H1 (cell line): ENCODE data around the gene RPUSD2. TPM values are rescaled to one million over a fixed set of nuclear protein-coding genes. Genes with fewer than 3 reads are reported as not detected.

ENCODE experiments used
- CTCF ChIA-PET: fragments of 300-600 bp; sonication (Branson Sonifier 250); formaldehyde crosslinking; loops from one replicate; lab custom pipeline; 2021; ENCODE audit not compliant: partially characterized antibody; lab: Charles Lee
- POLR2A ChIA-PET: fragments of 300-600 bp; sonication (Branson Sonifier 250); formaldehyde crosslinking; loops from one replicate; lab custom pipeline; 2021; ENCODE audit warnings: inconsistent platforms; ENCODE audit not compliant: partially characterized antibody; lab: Charles Lee
- DNase-seq, 2 experiments: peaks; one replicate each; pipeline versions ENCODE4 v3.0.0 to v3.0.0-alpha.2; 2010 to 2022; ENCODE audit warnings: low spot score in 2 of 2, low read depth in 1 of 2, mixed read lengths in 1 of 2
- FAIRE-seq: peaks from 2 replicates; lab custom pipeline; 2011; peaks lifted over from hg19 to GRCh38; lab: Jason Lieb, UNC
- H2AFZ ChIP-seq: 2 replicates; pipeline ENCODE4 v1.8.1; 2012; ENCODE audit warnings: low read length, inconsistent platforms
- H2AK5ac ChIP-seq: 2 replicates; pipeline ENCODE4 v1.6.1; 2013; ENCODE audit warnings: low read depth, low read length
- H2BK120ac ChIP-seq: replicated peaks from 2 replicates; pipeline ENCODE3; 2013; ENCODE audit warnings: low read depth, low read length, inconsistent platforms
- H2BK12ac ChIP-seq: 2 replicates; pipeline ENCODE4 v1.6.1; 2013; ENCODE audit warnings: low read depth, low read length
- H2BK15ac ChIP-seq: 2 replicates; pipeline ENCODE4 v1.6.1; 2013; ENCODE audit warnings: low read length
- H2BK20ac ChIP-seq: 2 replicates; pipeline ENCODE4 v1.6.1; 2013; ENCODE audit warnings: low read length
- H2BK5ac ChIP-seq: 2 replicates; pipeline ENCODE4 v1.6.1; 2013; ENCODE audit warnings: low read depth, low read length
- H3K14ac ChIP-seq: 2 replicates; pipeline ENCODE4 v1.6.1; 2013; ENCODE audit warnings: inconsistent platforms; ENCODE audit not compliant: insufficient read length
- H3K18ac ChIP-seq: 2 replicates; pipeline ENCODE4 v1.6.1; 2013; ENCODE audit warnings: low read length; ENCODE audit errors: extremely low read depth
- H3K23ac ChIP-seq: 2 replicates; pipeline ENCODE4 v1.6.1; 2013; ENCODE audit warnings: inconsistent platforms; ENCODE audit not compliant: insufficient read length
- H3K23me2 ChIP-seq: 2 replicates; pipeline ENCODE4 v1.6.1; 2013; ENCODE audit warnings: low read depth, low read length
- H3K27ac ChIP-seq: 2 replicates; pipeline ENCODE4 v1.6.1; 2011; ENCODE audit warnings: low read depth, low read length, inconsistent platforms
- H3K27me3 ChIP-seq, 4 experiments: replicated peaks in 1 of 4; 1 replicate in 1 of 4; 2 replicates in 3 of 4; pipeline versions ENCODE4 v1.6.1 to v1.8.1; 2011 to 2013; ENCODE audit warnings: low read length in 3 of 4, mild to moderate bottlenecking in 3 of 4, inconsistent platforms in 2 of 4, mixed read lengths in 2 of 4, moderate library complexity in 1 of 4; ENCODE audit not compliant: control insufficient read depth in 3 of 4, insufficient read depth in 3 of 4; ENCODE audit errors: extremely low read depth in 1 of 4
- H3K36me3 ChIP-seq, 4 experiments: 2 replicates each; pipeline versions ENCODE4 v1.6.1 to v1.8.1; 2011 to 2013; ENCODE audit warnings: mild to moderate bottlenecking in 4 of 4, low read length in 3 of 4, moderate library complexity in 2 of 4, control low read depth in 1 of 4, inconsistent platforms in 1 of 4; ENCODE audit not compliant: insufficient read depth in 4 of 4, control insufficient read depth in 2 of 4
- H3K4ac ChIP-seq: replicated peaks from 2 replicates; pipeline ENCODE3; 2013; ENCODE audit warnings: low read length, low read depth, mixed read lengths, inconsistent platforms; ENCODE audit not compliant: insufficient read length
- H3K4me1 ChIP-seq, 4 experiments: replicated peaks in 1 of 4; 1 replicate in 1 of 4; 2 replicates in 3 of 4; pipeline versions ENCODE4 v1.6.1 to v1.8.1; 2011 to 2013; ENCODE audit warnings: low read length in 3 of 4, inconsistent platforms in 2 of 4, mixed read lengths in 1 of 4; ENCODE audit not compliant: insufficient read depth in 4 of 4, control insufficient read depth in 3 of 4
- H3K4me2 ChIP-seq, 2 experiments: 2 replicates each; pipeline versions ENCODE4 v1.6.1 to v1.8.1; 2011 to 2013; ENCODE audit warnings: low read depth in 2 of 2, low read length in 2 of 2, control low read depth in 1 of 2, inconsistent platforms in 1 of 2, mild to moderate bottlenecking in 1 of 2; ENCODE audit not compliant: insufficient read depth in 1 of 2
- H3K4me3 ChIP-seq, 4 experiments: fragments of 200-600, 300-600 bp in 1 of 4; sonication (generic), shearing (Covaris generic), sonication (Bioruptor Twin) in 1 of 4; 2 replicates each; pipeline versions ENCODE4 v1.5.1 to v1.8.1; 2011 to 2016; ENCODE audit warnings: low read length in 4 of 4, low read depth in 3 of 4, control low read depth in 2 of 4, inconsistent platforms in 2 of 4, mild to moderate bottlenecking in 2 of 4, mixed read lengths in 1 of 4, moderate library complexity in 1 of 4; ENCODE audit not compliant: insufficient read depth in 2 of 4; ENCODE audit errors: extremely low read depth in 1 of 4
- H3K56ac ChIP-seq: replicated peaks from 2 replicates; pipeline ENCODE3; 2013; ENCODE audit warnings: low read depth, mild to moderate bottlenecking, mixed read lengths, low read length, inconsistent platforms; ENCODE audit not compliant: insufficient read length
- H3K79me1 ChIP-seq: 2 replicates; pipeline ENCODE4 v1.6.1; 2013; ENCODE audit warnings: low read depth, low read length, control low read depth
- H3K79me2 ChIP-seq, 2 experiments: 2 replicates each; pipeline versions ENCODE4 v1.6.1 to v1.8.1; 2012 to 2013; ENCODE audit warnings: low read length in 2 of 2, mild to moderate bottlenecking in 2 of 2, inconsistent platforms in 1 of 2; ENCODE audit not compliant: insufficient read depth in 2 of 2, control insufficient read depth in 1 of 2
- H3K9ac ChIP-seq, 4 experiments: replicated peaks in 1 of 4; 1 replicate in 1 of 4; 2 replicates in 3 of 4; pipeline versions ENCODE4 v1.6.1 to v1.8.1; 2011 to 2013; ENCODE audit warnings: low read depth in 3 of 4, low read length in 3 of 4, control low read depth in 2 of 4, mild to moderate bottlenecking in 2 of 4, moderate library complexity in 2 of 4, inconsistent platforms in 1 of 4; ENCODE audit errors: extremely low read depth in 1 of 4
- H3K9me3 ChIP-seq, 2 experiments: 2 replicates each; pipeline versions ENCODE4 v1.6.1 to v1.8.1; 2012 to 2013; ENCODE audit warnings: mild to moderate bottlenecking in 2 of 2, moderate library complexity in 2 of 2, control low read depth in 1 of 2, inconsistent platforms in 1 of 2, low read depth in 1 of 2, low read length in 1 of 2, mixed read lengths in 1 of 2; ENCODE audit not compliant: insufficient read depth in 2 of 2
- H4K20me1 ChIP-seq, 2 experiments: replicated peaks in 1 of 2; 2 replicates each; pipeline versions ENCODE3 to v1.8.1; 2011 to 2013; ENCODE audit warnings: inconsistent platforms in 2 of 2, low read length in 2 of 2, mild to moderate bottlenecking in 1 of 2; ENCODE audit not compliant: insufficient read depth in 2 of 2, control insufficient read depth in 1 of 2
- H4K5ac ChIP-seq: 2 replicates; pipeline ENCODE4 v1.6.1; 2013; ENCODE audit warnings: low read length, low read depth, mixed read lengths, inconsistent platforms; ENCODE audit not compliant: insufficient read length
- H4K8ac ChIP-seq: 2 replicates; pipeline ENCODE4 v1.8.0; 2013; ENCODE audit warnings: mild to moderate bottlenecking, moderate library complexity, low read length, inconsistent platforms; ENCODE audit not compliant: insufficient read depth; ENCODE audit errors: extremely low read depth
- H4K91ac ChIP-seq: replicated peaks from 2 replicates; pipeline ENCODE3; 2013; ENCODE audit warnings: low read length, mixed read lengths, inconsistent platforms; ENCODE audit not compliant: insufficient read length
- BACH1 ChIP-seq: IDR thresholded peaks from 2 replicates; pipeline ENCODE4 v1.6.1; 2012; ENCODE audit warnings: low read length, improper control_type of control experiment
- CHD2 ChIP-seq: IDR thresholded peaks from 2 replicates; pipeline ENCODE4 v1.6.1; 2012; ENCODE audit warnings: low read length, improper control_type of control experiment
- EGR1 ChIP-seq: IDR thresholded peaks from 2 replicates; pipeline ENCODE4 v1.6.1; 2011; ENCODE audit warnings: low read depth, low read length, borderline replicate concordance
- HDAC6 ChIP-seq: IDR thresholded peaks from one replicate; pipeline ENCODE4 v1.7.1; 2012; ENCODE audit warnings: low read depth, mild to moderate bottlenecking, inconsistent platforms, low read length, moderate library complexity
- JUN ChIP-seq: IDR thresholded peaks from 2 replicates; pipeline ENCODE4 v1.6.1; 2011; ENCODE audit warnings: low read depth, mild to moderate bottlenecking, improper control_type of control experiment, low read length
- KDM5A ChIP-seq: fragments of 200-600 bp; IDR thresholded peaks from 2 replicates; pipeline ENCODE4 v1.7.1; 2012; ENCODE audit warnings: mild to moderate bottlenecking, low read length, inconsistent platforms, mixed read lengths
- TEAD4 ChIP-seq: IDR thresholded peaks from 2 replicates; pipeline ENCODE4 v1.6.1; 2012; ENCODE audit warnings: low read depth, low read length, inconsistent platforms, mixed read lengths
- USF2 ChIP-seq: IDR thresholded peaks from 2 replicates; pipeline ENCODE4 v1.6.1; 2011; ENCODE audit warnings: low read length, improper control_type of control experiment
- WGBS, 2 experiments: shearing (Covaris generic) in 1 of 2; methylation state at CpG; one replicate each; pipeline versions ENCODE4 v1.1.6 to v1.1.7; 2013 to 2015; ENCODE audit warnings: low lambda C conversion rate in 2 of 2, mixed read lengths in 2 of 2, inconsistent platforms in 1 of 2, low coverage in 1 of 2, missing lambda C conversion rate in 1 of 2; ENCODE audit not compliant: insufficient replicate concordance in 2 of 2, insufficient coverage in 1 of 2, insufficient read length in 1 of 2; ENCODE audit errors: extremely low coverage in 1 of 2, missing lambda C conversion rate in 1 of 2; 5-methylcytosine and 5-hydroxymethylcytosine counted together
- polyA plus RNA-seq, 7 experiments: library from polyadenylated mRNA; depleted of rRNA in 3 of 7; stranded (reverse) in 5 of 7; unstranded in 2 of 7; fragments of >200 nt in 5 of 7; fragments of 200-250 nt in 2 of 7; gene quantifications; 1 replicate in 5 of 7; 2 replicates in 1 of 7; 4 replicates in 1 of 7; pipeline versions ENCODE4 v1.2.1 to v1.2.3, GENCODE V29; 2011 to 2013; ENCODE audit warnings: missing spikeins in 2 of 7, mixed read lengths in 2 of 7
- total RNA-seq: library from RNA; stranded (reverse); fragmentation: NEBNext Ultra II Directional; extraction: Animal tissue kit (Norgen Biotek cat#: 25700); gene quantifications from 2 replicates; pipeline ENCODE4 v1.2.1, GENCODE V29; 2021
- TF ChIP-seq, protein P1 (sequence below), 3 experiments: IDR thresholded peaks; 1 replicate in 2 of 3; 2 replicates in 1 of 3; pipeline versions ENCODE4 v1.5.1 to v1.6.1; 2011; ENCODE audit warnings: low read length in 3 of 3, mild to moderate bottlenecking in 3 of 3, inconsistent platforms in 2 of 3, low read depth in 1 of 3, moderate library complexity in 1 of 3; ENCODE audit not compliant: insufficient read depth in 1 of 3; ENCODE audit errors: control extremely low read depth in 1 of 3
- TF ChIP-seq, protein P2 (sequence below): IDR thresholded peaks from 2 replicates; pipeline ENCODE4 v1.6.1; 2011; ENCODE audit warnings: low read depth, mild to moderate bottlenecking, low read length; ENCODE audit not compliant: insufficient read depth

The RPUSD2 gene
- total and polyA plus RNA-seq, 2 of the 8 experiments (the other 6 are each of a cell fraction or from before 2014, with no cell fraction given): 14.5 to 28.5 TPM

DNA sequence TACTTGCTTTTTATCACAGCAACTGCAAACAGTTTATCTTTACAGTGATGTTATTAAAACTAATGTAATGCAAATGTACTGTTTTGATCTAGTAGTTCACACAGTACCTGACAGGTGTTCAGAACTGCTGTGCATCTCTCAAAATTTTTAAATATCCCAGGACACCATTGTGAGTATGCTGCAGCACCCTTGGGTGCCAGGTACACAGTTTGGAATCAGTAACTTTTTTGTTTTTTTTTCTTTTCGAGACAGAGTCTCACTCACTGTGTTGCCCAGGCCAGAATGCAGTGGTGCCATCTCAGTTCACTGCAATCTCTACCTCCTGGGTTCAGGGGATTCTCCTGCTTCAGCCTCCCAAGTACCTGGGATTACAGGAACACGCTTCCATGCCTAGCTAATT lies 27.9 kb downstream of the RPUSD2 start:
- H3K79me2 ChIP-seq: peaks cover 0 to 16% of the 10 kb centered on the region in 2 experiments; a peak in 2 of 4 replicates
- CTCF ChIA-PET: interaction anchor here (0.6 kb wide), 1 partner anchor 66 kb away, joined by 3 read pairs; no protein-coding TSS in a partner anchor
- POLR2A ChIA-PET: no interaction called here
- TF ChIP-seq BACH1: no peak
- no peak for TF ChIP-seq CHD2
- no peak for TF ChIP-seq USF2
- TF ChIP-seq, protein P1, sequence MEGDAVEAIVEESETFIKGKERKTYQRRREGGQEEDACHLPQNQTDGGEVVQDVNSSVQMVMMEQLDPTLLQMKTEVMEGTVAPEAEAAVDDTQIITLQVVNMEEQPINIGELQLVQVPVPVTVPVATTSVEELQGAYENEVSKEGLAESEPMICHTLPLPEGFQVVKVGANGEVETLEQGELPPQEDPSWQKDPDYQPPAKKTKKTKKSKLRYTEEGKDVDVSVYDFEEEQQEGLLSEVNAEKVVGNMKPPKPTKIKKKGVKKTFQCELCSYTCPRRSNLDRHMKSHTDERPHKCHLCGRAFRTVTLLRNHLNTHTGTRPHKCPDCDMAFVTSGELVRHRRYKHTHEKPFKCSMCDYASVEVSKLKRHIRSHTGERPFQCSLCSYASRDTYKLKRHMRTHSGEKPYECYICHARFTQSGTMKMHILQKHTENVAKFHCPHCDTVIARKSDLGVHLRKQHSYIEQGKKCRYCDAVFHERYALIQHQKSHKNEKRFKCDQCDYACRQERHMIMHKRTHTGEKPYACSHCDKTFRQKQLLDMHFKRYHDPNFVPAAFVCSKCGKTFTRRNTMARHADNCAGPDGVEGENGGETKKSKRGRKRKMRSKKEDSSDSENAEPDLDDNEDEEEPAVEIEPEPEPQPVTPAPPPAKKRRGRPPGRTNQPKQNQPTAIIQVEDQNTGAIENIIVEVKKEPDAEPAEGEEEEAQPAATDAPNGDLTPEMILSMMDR (IDR thresholded peaks at IDR 0.05; ENCODE audit: control extremely low read depth in 1 of 3, insufficient read depth in 1 of 3, low read depth in 1 of 3, low read length in 3 of 3): no peak
- no peak for TF ChIP-seq HDAC6
- TF ChIP-seq KDM5A: no peak
- TF ChIP-seq TEAD4: no peak
- TF ChIP-seq EGR1: no peak
- TF ChIP-seq, protein P2, sequence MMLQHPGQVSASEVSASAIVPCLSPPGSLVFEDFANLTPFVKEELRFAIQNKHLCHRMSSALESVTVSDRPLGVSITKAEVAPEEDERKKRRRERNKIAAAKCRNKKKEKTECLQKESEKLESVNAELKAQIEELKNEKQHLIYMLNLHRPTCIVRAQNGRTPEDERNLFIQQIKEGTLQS: no peak
- no peak for TF ChIP-seq JUN

More for the DNA sequence above, 27.9 kb downstream of the RPUSD2 start:
- Histone ChIP-seq H3K4me3 (no peak overlapping the region), H3K4ac (no peak overlapping the region), H4K91ac (no peak overlapping the region), H2AFZ (no peak overlapping the region), H3K56ac (no peak overlapping the region), H4K20me1 (no peaks in the 10 kb centered on the region), H2BK12ac (no peak overlapping the region), H3K27me3 (no peaks in the 10 kb centered on the region), H3K23ac (no peak overlapping the region), H4K5ac (no peak overlapping the region), H3K4me1 (peaks cover 0 to 2% (median 0%) of the 10 kb centered on the region in 4 experiments; a peak in 1 of 7 replicates), H3K18ac (no peak overlapping the region), H3K9me3 (no peaks in the 10 kb centered on the region), H3K23me2 (peaks cover 4% of the 10 kb centered on the region; the same call in 1 of the 2 replicates), H3K36me3 (no peaks in the 10 kb centered on the region), H2AK5ac (no peak overlapping the region), H2BK20ac (no peak overlapping the region), H3K14ac (no peak overlapping the region), H3K9ac (no peak overlapping the region), H3K27ac (no peak overlapping the region), H3K79me1 (peaks cover 2% of the 10 kb centered on the region; the same call in 1 of the 2 replicates), H2BK120ac (no peak overlapping the region), H2BK15ac (no peak overlapping the region), H3K4me2 (no peak overlapping the region), H2BK5ac (no peak overlapping the region), H4K8ac (no peak overlapping the region)
- 100% methylated on average over 2 of the region's 2 CpGs; no CpG with 5 or more reads in 1 of the 2 experiments for WGBS, 2 experiments
- DNase-seq: no peak
- no peak for FAIRE-seq
